ENCODE data around the gene MLX. TPM values are rescaled to one million over a fixed set of nuclear protein-coding genes. Genes with fewer than 3 reads are reported as not detected.

The MLX gene
- total and polyA plus RNA-seq, 10 of the 15 experiments (the other 5 are each of a cell fraction or from before 2014, with no cell fraction given) = 34.4 to 65.0 (median 44.4) TPM

GRCh38 chr17:42578282-42578869 is 11.5 kb downstream of the MLX start (continued):
- peak; percentile 89 for TF ChIP-seq RELB (IDR thresholded peaks at IDR 0.05; ENCODE audit: low read depth)
- TF ChIP-seq ESRRA (IDR thresholded peaks at IDR 0.05; ENCODE audit: low read length) = 0 out of 2 replicates have a peak, but pooled peaks have one; percentile 8
- TF ChIP-seq MXI1 (IDR thresholded peaks at IDR 0.05; ENCODE audit: low read depth, low read length) = peak; percentile 31; the same call in 1 of the 2 replicates
- peak in 1 of 2 experiments; percentile 29; a peak in 1 of 4 replicates for TF ChIP-seq ETV6 (conservative IDR thresholded peaks at IDR 0.05 in 1 of 2, IDR thresholded peaks at IDR 0.05 in 1 of 2; ENCODE audit: borderline replicate concordance in 1 of 2, low read depth in 1 of 2)
- TF ChIP-seq BHLHE40 (IDR thresholded peaks at IDR 0.05; ENCODE audit: borderline replicate concordance in 1 of 2, low read depth in 2 of 2, low read length in 1 of 2) = peak in 1 of 2 experiments; percentile 23; a peak in 1 of 4 replicates
- TF ChIP-seq ZNF384 (IDR thresholded peaks at IDR 0.05; ENCODE audit: borderline replicate concordance, low read depth, low read length) = peak; percentile 75; the same call in 1 of the 2 replicates
- TF ChIP-seq RB1 (IDR thresholded peaks at IDR 0.05; ENCODE audit: borderline replicate concordance) = 0 out of 2 replicates have a peak, but pooled peaks have one; percentile 13
- TF ChIP-seq SIN3A (IDR thresholded peaks at IDR 0.05; ENCODE audit: low read depth, low read length) = no peak
- peak; percentile 89; the same call in 1 of the 2 replicates for TF ChIP-seq FOXM1 (IDR thresholded peaks at IDR 0.05; ENCODE audit: low read depth, low read length)
- peak; percentile 62 for TF ChIP-seq SP1 (IDR thresholded peaks at IDR 0.05; ENCODE audit: low read depth, low read length)
- no peak for TF ChIP-seq SMAD5 (IDR thresholded peaks at IDR 0.05; ENCODE audit: low read depth)
- peak; percentile 63; the same call in 2 of the 3 replicates for TF ChIP-seq POU2F2 (IDR thresholded peaks at IDR 0.05; ENCODE audit: borderline replicate concordance, low read depth, low read length)
- no peak for TF ChIP-seq JUND (IDR thresholded peaks at IDR 0.05; ENCODE audit: low read depth, low read length)
- TF ChIP-seq YY1 (IDR thresholded peaks at IDR 0.05; ENCODE audit: low read depth, low read length) = peak; percentile 46; the same call in 1 of the 2 replicates
- 0 out of 2 replicates have a peak, but pooled peaks have one; percentile 48 for TF ChIP-seq POLR2AphosphoS2 (IDR thresholded peaks at IDR 0.05; ENCODE audit: low read depth, low read length)
- TF ChIP-seq DPF2 (IDR thresholded peaks at IDR 0.05) = peak; percentile 74
- no peak for TF ChIP-seq ZBTB33 (IDR thresholded peaks at IDR 0.05)
- TF ChIP-seq MTA2 (IDR thresholded peaks at IDR 0.05; ENCODE audit: low read depth) = peak; percentile 80
- TF ChIP-seq ZNF207 (IDR thresholded peaks at IDR 0.05; ENCODE audit: borderline replicate concordance) = 0 out of 2 replicates have a peak, but pooled peaks have one; percentile 4
- 0 out of 2 replicates have a peak, but pooled peaks have one; percentile 14 for TF ChIP-seq MYB (IDR thresholded peaks at IDR 0.05; ENCODE audit: borderline replicate concordance, low read depth, low read length)
- TF ChIP-seq TAF1 (IDR thresholded peaks at IDR 0.05; ENCODE audit: borderline replicate concordance, low read depth, low read length) = 0 out of 2 replicates have a peak, but pooled peaks have one; percentile 4
- no peak for TF ChIP-seq NFYA (IDR thresholded peaks at IDR 0.05; ENCODE audit: borderline replicate concordance, low read depth, low read length)
- peak in 1 of 2 experiments; percentile 87; a peak in 2 of 4 replicates for TF ChIP-seq EP300 (IDR thresholded peaks at IDR 0.05; ENCODE audit: borderline replicate concordance in 1 of 2, control insufficient read depth in 1 of 2, low read depth in 2 of 2, low read length in 2 of 2)
- no peak for TF ChIP-seq HCFC1 (IDR thresholded peaks at IDR 0.05; ENCODE audit: low read length)
- peak; percentile 69; the same call in 1 of the 2 replicates for TF ChIP-seq ATF2 (IDR thresholded peaks at IDR 0.05; ENCODE audit: low read length)
